GM12872 (cell line): ENCODE measurements around the gene MYO1H.

Source experiments
- TF ChIP-seq, protein P1 (sequence below): IDR thresholded peaks from 3 replicates; pipeline ENCODE4 v1.5.1; 2011; ENCODE audit warnings: low read depth, mild to moderate bottlenecking, low read length, moderate library complexity; ENCODE audit not compliant: insufficient read depth

The MYO1H gene

DNA sequence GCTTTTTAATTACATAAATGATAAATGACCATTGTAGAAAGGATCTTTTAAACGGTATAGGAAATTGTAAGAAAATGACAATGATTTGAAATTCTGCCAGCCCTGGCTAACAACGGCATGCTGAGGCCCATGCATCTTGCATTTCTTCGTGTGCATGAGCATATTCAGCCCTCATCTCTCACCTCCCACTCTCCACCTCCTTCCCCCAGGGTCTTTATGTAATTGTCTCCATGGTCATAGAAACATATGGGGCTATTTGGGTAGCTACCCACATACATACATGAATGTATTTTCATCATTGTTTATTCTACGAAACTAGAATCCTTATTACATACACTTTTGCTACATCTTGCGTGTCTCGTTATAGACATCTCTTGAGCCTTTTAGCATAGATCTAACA lies 4.5 kb downstream of the MYO1H start:
- TF ChIP-seq, protein P1, sequence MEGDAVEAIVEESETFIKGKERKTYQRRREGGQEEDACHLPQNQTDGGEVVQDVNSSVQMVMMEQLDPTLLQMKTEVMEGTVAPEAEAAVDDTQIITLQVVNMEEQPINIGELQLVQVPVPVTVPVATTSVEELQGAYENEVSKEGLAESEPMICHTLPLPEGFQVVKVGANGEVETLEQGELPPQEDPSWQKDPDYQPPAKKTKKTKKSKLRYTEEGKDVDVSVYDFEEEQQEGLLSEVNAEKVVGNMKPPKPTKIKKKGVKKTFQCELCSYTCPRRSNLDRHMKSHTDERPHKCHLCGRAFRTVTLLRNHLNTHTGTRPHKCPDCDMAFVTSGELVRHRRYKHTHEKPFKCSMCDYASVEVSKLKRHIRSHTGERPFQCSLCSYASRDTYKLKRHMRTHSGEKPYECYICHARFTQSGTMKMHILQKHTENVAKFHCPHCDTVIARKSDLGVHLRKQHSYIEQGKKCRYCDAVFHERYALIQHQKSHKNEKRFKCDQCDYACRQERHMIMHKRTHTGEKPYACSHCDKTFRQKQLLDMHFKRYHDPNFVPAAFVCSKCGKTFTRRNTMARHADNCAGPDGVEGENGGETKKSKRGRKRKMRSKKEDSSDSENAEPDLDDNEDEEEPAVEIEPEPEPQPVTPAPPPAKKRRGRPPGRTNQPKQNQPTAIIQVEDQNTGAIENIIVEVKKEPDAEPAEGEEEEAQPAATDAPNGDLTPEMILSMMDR = no peak

GRCh38 chr12:109356577-109356976 lies 8.9 kb downstream of the MYO1H start:
- TF ChIP-seq, protein P1 = no peak

DNA sequence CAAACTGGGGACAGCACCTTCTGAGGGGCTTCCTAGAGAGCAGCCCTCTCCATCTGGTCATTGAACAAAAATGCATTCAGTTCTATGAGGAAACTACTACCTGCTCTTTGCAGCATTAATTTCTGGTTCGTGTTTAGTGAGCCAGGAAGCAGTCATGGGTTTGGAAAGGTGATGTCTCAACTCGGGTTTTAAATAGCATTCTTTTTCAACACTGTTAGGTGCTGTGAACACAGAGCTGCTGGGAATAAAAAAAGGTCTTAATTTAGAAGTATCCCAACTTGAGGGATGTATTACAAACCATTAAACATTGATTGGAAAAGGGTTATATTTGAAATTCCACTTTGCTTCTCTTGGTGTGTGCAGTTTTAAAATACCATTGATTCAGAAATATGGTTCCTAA lies 9.3 kb downstream of the MYO1H start:
- TF ChIP-seq, protein P1 = no peak

DNA sequence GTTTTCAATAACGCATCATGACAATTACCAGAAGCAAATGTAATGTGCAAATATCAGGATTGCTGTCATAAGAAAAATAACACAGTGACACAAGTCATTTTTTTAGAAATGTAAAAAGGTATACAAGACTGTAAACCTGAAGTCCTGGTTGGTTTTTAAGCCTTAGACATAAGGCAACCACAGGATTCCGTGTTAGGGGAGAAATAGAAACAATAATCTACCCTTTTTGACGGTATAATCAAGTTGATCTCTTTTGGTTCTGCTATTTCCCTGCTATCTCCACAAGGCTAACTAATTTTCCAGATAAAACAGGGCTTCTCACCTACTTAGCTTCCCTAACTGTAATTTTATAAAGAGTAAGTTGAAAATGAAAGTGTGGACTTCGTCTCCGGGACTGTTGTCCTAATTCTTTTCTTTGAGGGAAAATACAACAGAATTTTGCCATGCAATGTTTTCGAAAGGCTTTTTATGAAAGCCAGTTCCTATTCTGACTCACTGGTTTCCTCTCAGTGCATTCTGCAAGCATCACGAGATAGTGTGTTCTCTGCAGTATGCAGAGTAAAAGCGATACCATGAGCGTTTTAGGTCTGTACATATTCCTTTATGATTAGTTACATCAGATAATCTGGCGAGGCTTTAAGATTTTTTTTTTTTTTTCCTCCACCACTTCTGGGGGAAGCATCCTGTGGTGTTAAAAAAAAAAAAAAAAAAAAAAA lies 10.6 kb downstream of the MYO1H start:
- TF ChIP-seq, protein P1 = no peak

GRCh38 chr12:109359131-109359690 lies 11.5 kb downstream of the MYO1H start:
- TF ChIP-seq, protein P1 = no peak

DNA sequence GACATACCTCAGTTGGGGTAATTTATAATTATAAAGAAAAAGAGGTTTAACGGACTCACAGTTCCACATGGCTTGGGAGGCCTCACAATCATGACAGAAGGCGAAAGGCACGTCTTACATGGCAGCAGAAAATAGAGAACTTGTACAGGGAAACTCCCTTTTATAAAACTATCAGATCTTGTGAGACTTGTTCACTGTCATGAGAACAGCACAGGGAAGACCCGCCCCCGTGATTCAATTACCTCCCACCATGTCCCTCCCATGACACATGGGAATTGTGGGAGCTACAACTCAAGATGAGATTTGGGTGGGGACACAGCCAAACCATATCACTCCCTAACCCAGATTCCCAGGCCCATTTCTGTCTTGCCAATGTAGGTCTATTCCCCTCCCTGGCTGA lies 22.1 kb downstream of the MYO1H start:
- TF ChIP-seq, protein P1 = no peak

- TF ChIP-seq, protein P1 = no peak
Measured at GRCh38 chr12:109377139-109377685, 29.5 kb downstream of the MYO1H start.
